ENCODE data around the gene TPRN. TPM values are rescaled to one million over a fixed set of nuclear protein-coding genes. Genes with fewer than 3 reads are reported as not detected.

TPRN gene
- total and polyA plus RNA-seq, 4 donors: 6.7 to 30.8 (median 17.0) TPM

DNA sequence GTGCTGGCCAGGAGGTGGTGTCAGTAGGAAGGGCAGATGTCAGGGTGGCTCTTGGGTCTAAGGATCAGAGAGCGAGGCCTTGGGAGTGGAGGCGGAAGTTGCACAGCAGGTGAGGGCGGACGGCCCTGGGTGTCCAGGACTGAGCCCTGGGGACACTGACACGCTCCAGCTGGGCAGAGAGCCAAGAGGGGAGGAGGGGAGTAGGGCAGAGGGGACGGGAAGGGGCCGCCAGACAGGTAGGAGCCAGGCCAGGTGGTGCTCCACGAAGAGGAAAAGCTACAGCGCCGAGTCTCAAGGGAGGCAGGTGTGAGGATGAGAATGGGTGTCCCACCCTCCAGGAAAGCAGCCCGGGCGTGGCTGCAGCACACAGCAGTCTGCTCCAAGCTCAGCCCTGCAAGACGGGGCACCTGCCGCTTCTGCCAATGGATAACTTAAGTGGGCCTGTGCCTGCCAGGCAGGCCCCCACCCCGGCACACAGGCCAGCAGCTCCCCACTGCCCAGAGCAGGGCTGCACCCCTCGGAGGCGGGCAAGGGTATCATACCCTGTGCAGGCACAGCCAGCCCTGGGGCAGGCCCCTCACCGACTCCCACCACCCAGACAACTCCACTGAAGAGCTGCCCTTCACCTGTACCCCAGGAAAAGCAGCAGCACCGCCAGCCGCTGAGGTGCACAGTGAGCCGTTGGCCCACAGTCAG, 4.9 kb downstream of the TPRN start:
- DNase-seq (ENCODE audit: low read depth in 4 of 6, low spot score in 6 of 6): no peak
- H3K27ac ChIP-seq (ENCODE audit: low read depth, low read length): no peak overlapping the region
- no peaks in the 10 kb centered on the region for H3K27me3 ChIP-seq (ENCODE audit: control insufficient read depth, insufficient read depth, low read length)
- H3K4me1 ChIP-seq (ENCODE audit: control insufficient read depth, insufficient read depth, low read length): peaks cover 55% of the 10 kb centered on the region
- H3K9me3 ChIP-seq (ENCODE audit: control insufficient read depth, insufficient read depth, low read length): no peaks in the 10 kb centered on the region
- H3K36me3 ChIP-seq (ENCODE audit: control insufficient read depth, insufficient read depth, low read length): peaks cover 87% of the 10 kb centered on the region
- H3K4me3 ChIP-seq (ENCODE audit: low read depth, low read length): no peak overlapping the region
- WGBS (ENCODE audit: insufficient coverage): 86% methylated on average over 19 of the region's 21 CpGs

DNA sequence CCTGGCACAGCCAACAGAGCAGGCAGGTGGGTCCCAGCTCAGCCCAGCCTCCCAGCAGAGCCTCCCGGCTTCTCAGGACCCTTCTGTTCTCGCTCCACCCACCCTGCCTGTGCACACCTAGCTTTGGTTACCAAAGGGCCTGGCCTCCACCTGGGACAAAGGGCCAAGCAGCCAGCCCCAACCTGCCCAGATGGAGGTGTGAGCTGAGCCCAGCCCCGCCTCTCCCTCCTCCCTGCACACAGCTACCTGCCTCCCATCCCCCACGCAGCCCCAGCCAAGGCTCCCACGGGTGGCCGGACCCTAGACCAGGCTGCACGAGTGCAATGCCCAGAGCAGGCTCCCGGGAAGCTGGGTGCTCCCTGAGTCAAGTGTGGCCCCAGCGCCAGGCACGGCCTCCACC, 5.6 kb downstream of the TPRN start:
- H3K4me3 ChIP-seq (ENCODE audit: low read depth, low read length): no peak overlapping the region
- H3K27ac ChIP-seq (ENCODE audit: low read depth, low read length): no peak overlapping the region
- no peaks in the 10 kb centered on the region for H3K27me3 ChIP-seq (ENCODE audit: control insufficient read depth, insufficient read depth, low read length)
- H3K36me3 ChIP-seq (ENCODE audit: control insufficient read depth, insufficient read depth, low read length): peaks cover 94% of the 10 kb centered on the region
- 80% methylated on average over 10 of the region's 10 CpGs for WGBS (ENCODE audit: insufficient coverage)
- DNase-seq (ENCODE audit: low read depth in 4 of 6, low spot score in 6 of 6): no peak
- H3K4me1 ChIP-seq (ENCODE audit: control insufficient read depth, insufficient read depth, low read length): peaks cover 63% of the 10 kb centered on the region
- H3K9me3 ChIP-seq (ENCODE audit: control insufficient read depth, insufficient read depth, low read length): no peaks in the 10 kb centered on the region

DNA sequence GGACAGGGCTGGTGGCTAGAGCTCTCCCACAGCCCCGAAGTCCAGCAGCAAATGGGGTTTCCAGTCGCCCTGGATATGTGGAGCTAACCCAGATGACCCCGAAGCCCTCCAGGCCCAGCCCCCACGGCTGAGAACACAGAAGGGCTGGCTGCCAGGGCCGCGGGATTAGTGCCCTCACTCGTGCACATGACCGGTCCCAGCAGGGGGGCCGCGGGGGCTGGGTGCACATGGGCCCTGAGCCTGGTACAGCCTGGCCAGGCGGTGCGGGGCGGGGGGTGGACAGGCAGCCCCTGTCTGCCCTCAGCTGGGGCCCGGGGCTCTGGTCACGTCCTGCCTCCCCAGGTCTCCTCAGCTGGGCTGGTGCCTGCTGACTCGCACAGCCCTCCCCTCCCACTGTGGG, 6.2 kb downstream of the TPRN start:
- Histone ChIP-seq H3K27me3 (ENCODE audit: control insufficient read depth, insufficient read depth, low read length) (no peaks in the 10 kb centered on the region), H3K4me3 (ENCODE audit: low read depth, low read length) (no peak overlapping the region), H3K4me1 (ENCODE audit: control insufficient read depth, insufficient read depth, low read length) (peaks cover 64% of the 10 kb centered on the region), H3K9me3 (ENCODE audit: control insufficient read depth, insufficient read depth, low read length) (no peaks in the 10 kb centered on the region), H3K27ac (ENCODE audit: low read depth, low read length) (no peak overlapping the region), H3K36me3 (ENCODE audit: control insufficient read depth, insufficient read depth, low read length) (peaks cover 98% of the 10 kb centered on the region)
- DNase-seq (ENCODE audit: low read depth in 4 of 6, low spot score in 6 of 6): peak in 1 of 6 donors; percentile 29
- WGBS (ENCODE audit: insufficient coverage): 68% methylated on average over 16 of the region's 16 CpGs

DNA sequence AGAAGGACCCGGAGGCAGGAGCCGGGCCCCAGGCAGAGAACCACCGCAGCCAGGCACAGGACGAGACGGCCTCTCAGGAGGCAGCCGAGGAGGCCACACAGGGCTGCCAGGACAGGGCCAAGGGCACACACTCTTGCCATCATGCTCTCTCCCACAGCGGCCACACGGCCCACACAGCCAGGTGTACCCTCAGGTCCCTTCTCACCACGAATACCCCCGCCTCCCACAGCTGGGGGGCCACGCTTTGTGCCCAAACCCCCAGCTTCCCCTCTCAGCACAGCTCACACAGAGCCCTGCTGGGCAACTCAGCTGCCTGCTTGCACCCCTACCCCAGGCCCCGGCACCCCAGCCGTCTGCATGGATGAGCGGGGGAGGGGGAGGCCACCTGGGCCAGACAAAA, 6.8 kb downstream of the TPRN start:
- 87% methylated on average over 14 of the region's 14 CpGs for WGBS (ENCODE audit: insufficient coverage)
- Histone ChIP-seq H3K4me3 (ENCODE audit: low read depth, low read length) (no peak overlapping the region), H3K27ac (ENCODE audit: low read depth, low read length) (no peak overlapping the region), H3K36me3 (ENCODE audit: control insufficient read depth, insufficient read depth, low read length) (peaks cover 97% of the 10 kb centered on the region), H3K27me3 (ENCODE audit: control insufficient read depth, insufficient read depth, low read length) (no peaks in the 10 kb centered on the region), H3K9me3 (ENCODE audit: control insufficient read depth, insufficient read depth, low read length) (no peaks in the 10 kb centered on the region), H3K4me1 (ENCODE audit: control insufficient read depth, insufficient read depth, low read length) (peaks cover 64% of the 10 kb centered on the region)
- no peak for DNase-seq (ENCODE audit: low read depth in 4 of 6, low spot score in 6 of 6)

DNA sequence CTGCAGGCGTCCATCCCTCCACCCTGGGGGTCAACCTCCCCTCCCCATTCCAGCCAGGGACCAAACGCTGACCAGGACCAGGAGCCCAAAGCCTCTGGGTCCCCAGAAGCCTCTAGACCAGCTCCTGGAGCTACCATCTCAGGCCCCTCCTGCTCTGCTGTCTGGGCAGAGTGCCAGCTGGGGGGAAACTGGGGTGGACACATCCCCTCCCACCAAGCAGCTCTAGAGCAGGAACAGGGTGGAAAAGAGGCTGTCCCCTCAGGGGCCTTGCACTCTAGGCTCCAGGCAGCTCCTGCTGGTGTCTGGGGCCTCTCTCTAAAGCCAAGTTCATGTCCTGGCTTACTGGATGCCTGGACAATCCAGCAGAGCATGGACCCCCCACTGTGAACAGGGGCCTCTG, 7.7 kb downstream of the TPRN start:
- DNase-seq (ENCODE audit: low read depth in 4 of 6, low spot score in 6 of 6): no peak
- Histone ChIP-seq H3K27me3 (ENCODE audit: control insufficient read depth, insufficient read depth, low read length) (no peaks in the 10 kb centered on the region), H3K36me3 (ENCODE audit: control insufficient read depth, insufficient read depth, low read length) (peaks cover 91% of the 10 kb centered on the region), H3K4me3 (ENCODE audit: low read depth, low read length) (no peak overlapping the region), H3K9me3 (ENCODE audit: control insufficient read depth, insufficient read depth, low read length) (no peaks in the 10 kb centered on the region), H3K4me1 (ENCODE audit: control insufficient read depth, insufficient read depth, low read length) (peaks cover 58% of the 10 kb centered on the region), H3K27ac (ENCODE audit: low read depth, low read length) (no peak overlapping the region)
- WGBS (ENCODE audit: insufficient coverage): 84% methylated on average over 2 of the region's 2 CpGs

DNA sequence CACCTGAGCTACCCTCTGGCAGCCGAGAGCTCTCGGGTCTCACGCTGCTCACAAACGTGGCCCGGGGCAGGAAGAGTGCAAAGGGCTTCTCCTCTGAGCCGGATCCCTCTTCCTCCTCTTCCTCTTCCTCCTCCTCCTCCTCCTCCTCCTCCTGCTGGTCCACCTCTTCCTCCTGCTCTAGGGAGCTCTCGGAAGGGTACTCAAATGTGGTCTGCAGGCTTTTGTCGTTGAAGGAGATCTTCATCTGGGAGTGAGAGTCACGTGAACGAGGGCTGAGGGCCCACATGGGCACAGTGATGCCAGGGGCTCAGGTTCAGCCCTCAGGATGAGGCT, 8.1 kb downstream of the TPRN start:
- H3K9me3 ChIP-seq (ENCODE audit: control insufficient read depth, insufficient read depth, low read length): no peaks in the 10 kb centered on the region
- 82% methylated on average over 8 of the region's 10 CpGs for WGBS (ENCODE audit: insufficient coverage)
- H3K27me3 ChIP-seq (ENCODE audit: control insufficient read depth, insufficient read depth, low read length): no peaks in the 10 kb centered on the region
- peaks cover 58% of the 10 kb centered on the region for H3K4me1 ChIP-seq (ENCODE audit: control insufficient read depth, insufficient read depth, low read length)
- H3K27ac ChIP-seq (ENCODE audit: low read depth, low read length): no peak overlapping the region
- no peak for DNase-seq (ENCODE audit: low read depth in 4 of 6, low spot score in 6 of 6)
- H3K4me3 ChIP-seq (ENCODE audit: low read depth, low read length): no peak overlapping the region
- H3K36me3 ChIP-seq (ENCODE audit: control insufficient read depth, insufficient read depth, low read length): peaks cover 91% of the 10 kb centered on the region

DNA sequence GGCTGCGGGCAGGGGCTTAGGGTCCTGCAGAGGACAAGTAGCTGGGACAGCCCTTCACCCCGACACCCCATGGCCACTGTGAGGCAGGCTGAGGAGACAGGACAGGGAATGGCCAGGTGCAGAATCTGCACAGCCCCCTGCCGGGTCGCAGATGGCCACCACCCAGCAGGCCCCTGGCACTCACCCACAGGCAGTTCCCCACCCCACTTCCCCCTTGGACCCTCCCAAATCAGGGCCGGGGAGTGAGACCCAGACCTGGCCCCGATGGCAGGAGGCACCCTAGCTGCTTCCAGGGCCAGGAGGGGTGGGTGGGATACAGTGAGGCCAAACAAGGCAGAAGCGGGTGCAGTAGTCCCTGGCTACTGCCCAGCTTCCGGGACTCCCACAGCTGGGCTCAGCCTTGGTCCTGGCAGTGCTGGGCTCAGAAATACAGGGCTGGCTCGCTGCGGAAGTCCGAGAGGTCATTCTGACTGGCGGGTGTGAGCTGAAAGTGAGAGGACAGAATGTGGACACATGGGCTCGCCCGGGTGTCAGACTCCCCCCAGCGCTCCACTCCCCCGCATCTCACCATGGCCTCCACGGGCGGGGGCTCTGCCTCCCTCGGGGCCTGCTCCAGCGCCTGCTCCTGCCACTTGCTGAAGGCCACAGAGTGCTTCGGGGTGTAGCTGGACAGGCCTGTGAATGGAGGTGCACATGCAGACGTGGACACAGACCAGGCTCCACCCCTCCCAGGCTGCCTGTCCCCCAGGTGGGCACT, 8.7 kb downstream of the TPRN start:
- DNase-seq (ENCODE audit: low read depth in 4 of 6, low spot score in 6 of 6): no peak
- no peak overlapping the region for H3K4me3 ChIP-seq (ENCODE audit: low read depth, low read length)
- no peaks in the 10 kb centered on the region for H3K27me3 ChIP-seq (ENCODE audit: control insufficient read depth, insufficient read depth, low read length)
- no peaks in the 10 kb centered on the region for H3K9me3 ChIP-seq (ENCODE audit: control insufficient read depth, insufficient read depth, low read length)
- no peak overlapping the region for H3K27ac ChIP-seq (ENCODE audit: low read depth, low read length)
- 85% methylated on average over 19 of the region's 22 CpGs for WGBS (ENCODE audit: insufficient coverage)
- peaks cover 92% of the 10 kb centered on the region for H3K36me3 ChIP-seq (ENCODE audit: control insufficient read depth, insufficient read depth, low read length)
- H3K4me1 ChIP-seq (ENCODE audit: control insufficient read depth, insufficient read depth, low read length): peaks cover 62% of the 10 kb centered on the region

DNA sequence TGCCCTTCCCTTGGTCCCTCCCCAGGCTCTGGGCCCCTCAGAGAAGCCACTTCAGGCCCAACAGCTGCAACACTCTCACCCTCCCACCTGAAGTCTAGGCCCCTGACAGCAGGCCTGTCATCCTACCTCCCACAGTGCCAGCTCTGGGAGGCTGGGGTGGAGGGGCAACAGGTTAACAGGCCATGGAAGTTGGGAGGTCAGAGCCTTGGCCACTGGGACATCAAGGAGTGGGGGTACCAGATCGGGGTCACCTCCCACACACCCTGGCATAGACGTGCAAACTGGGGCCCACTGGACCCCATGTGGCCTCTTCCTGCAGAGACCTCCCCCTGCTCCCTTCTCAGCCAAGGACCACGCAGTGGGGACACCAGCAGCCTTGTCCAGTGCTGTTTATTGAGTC, 9.3 kb downstream of the TPRN start:
- peaks cover 92% of the 10 kb centered on the region for H3K36me3 ChIP-seq (ENCODE audit: control insufficient read depth, insufficient read depth, low read length)
- H3K4me3 ChIP-seq (ENCODE audit: low read depth, low read length): no peak overlapping the region
- DNase-seq (ENCODE audit: low read depth in 4 of 6, low spot score in 6 of 6): no peak
- WGBS (ENCODE audit: insufficient coverage): 86% methylated on average over 2 of the region's 3 CpGs
- H3K27ac ChIP-seq (ENCODE audit: low read depth, low read length): no peak overlapping the region
- no peaks in the 10 kb centered on the region for H3K9me3 ChIP-seq (ENCODE audit: control insufficient read depth, insufficient read depth, low read length)
- no peaks in the 10 kb centered on the region for H3K27me3 ChIP-seq (ENCODE audit: control insufficient read depth, insufficient read depth, low read length)
- peaks cover 63% of the 10 kb centered on the region for H3K4me1 ChIP-seq (ENCODE audit: control insufficient read depth, insufficient read depth, low read length)

DNA sequence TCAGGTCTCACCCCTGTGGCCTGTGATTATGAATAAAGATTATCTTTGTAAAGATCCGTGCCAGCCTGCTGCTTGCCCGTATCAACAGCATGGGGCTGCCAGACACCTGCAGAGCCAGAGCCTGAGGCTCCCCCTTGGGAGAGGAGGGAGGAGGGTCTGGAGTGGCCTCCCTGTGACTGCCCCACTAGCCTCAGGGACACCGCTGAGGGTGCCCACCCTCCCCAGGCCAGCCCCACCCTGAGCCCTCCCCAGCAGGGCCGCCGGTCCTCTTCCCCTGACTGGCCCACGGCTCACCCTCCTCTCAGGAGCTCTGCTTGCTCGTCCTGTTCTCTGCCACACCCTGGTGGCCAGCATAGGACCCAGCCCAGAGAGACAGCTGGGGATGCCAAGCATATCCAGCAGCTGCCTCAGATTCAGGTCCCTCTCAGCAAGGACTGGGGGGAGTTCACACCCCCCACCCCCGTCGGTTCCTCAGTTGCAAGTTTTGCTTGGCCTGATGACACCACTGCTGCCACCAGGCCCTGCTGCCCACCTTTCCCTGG, 10.2 kb downstream of the TPRN start:
- DNase-seq (ENCODE audit: low read depth in 4 of 6, low spot score in 6 of 6): no peak

More for the DNA sequence above, 10.2 kb downstream of the TPRN start:
- H3K9me3 ChIP-seq (ENCODE audit: control insufficient read depth, insufficient read depth, low read length): no peaks in the 10 kb centered on the region
- no peaks in the 10 kb centered on the region for H3K27me3 ChIP-seq (ENCODE audit: control insufficient read depth, insufficient read depth, low read length)
- H3K4me1 ChIP-seq (ENCODE audit: control insufficient read depth, insufficient read depth, low read length): peaks cover 68% of the 10 kb centered on the region
- H3K27ac ChIP-seq (ENCODE audit: low read depth, low read length): no peak overlapping the region
- 79% methylated on average over 9 of the region's 9 CpGs for WGBS (ENCODE audit: insufficient coverage)
- H3K4me3 ChIP-seq (ENCODE audit: low read depth, low read length): no peak overlapping the region
- H3K36me3 ChIP-seq (ENCODE audit: control insufficient read depth, insufficient read depth, low read length): peaks cover 92% of the 10 kb centered on the region
